A673 (cell line): Measurements from ENCODE around the gene LRRC74A.

Experiments used
- CTCF ChIP-seq: fragments of 300-800, 200-600 bp; sonication (generic); conservative IDR thresholded peaks from 2 replicates; pipeline ENCODE4 v1.5.1; 2017; ENCODE audit warnings: low read depth, mild to moderate bottlenecking, antibody characterized with exemption, low read length, moderate library complexity, mixed read lengths
- EZH2 ChIP-seq: fragments of 200-600 bp; sonication (generic); IDR thresholded peaks from 2 replicates; pipeline ENCODE4 v1.6.1; 2017; ENCODE audit warnings: borderline replicate concordance, low read depth, mild to moderate bottlenecking, mixed read lengths, antibody characterized with exemption, low read length; ENCODE audit not compliant: poor library complexity, severe bottlenecking

- TF ChIP-seq EZH2 (no peak), CTCF (no peak)
Observed at GRCh38 chr14:76820700-76821099, 5.5 kb upstream of the LRRC74A start.
